Activated CD4-positive, alpha-beta T cell treated with anti-CD3 and anti-CD28 coated beads, Interleukin-2, amount 50 U/mL, for 16 hours (primary cell): ENCODE data around the gene SERPINB5.

Experiments
- DNase-seq: peaks from one replicate; pipeline ENCODE4 v3.0.0-alpha.2; 2020

SERPINB5 gene

GRCh38 chr18:63472380-63472779 lies 4.4 kb upstream of the SERPINB5 start:
- peak; percentile 5 for DNase-seq

- no peak for DNase-seq
Measured at GRCh38 chr18:63477200-63477599, 442 bp downstream of the SERPINB5 start.

DNA sequence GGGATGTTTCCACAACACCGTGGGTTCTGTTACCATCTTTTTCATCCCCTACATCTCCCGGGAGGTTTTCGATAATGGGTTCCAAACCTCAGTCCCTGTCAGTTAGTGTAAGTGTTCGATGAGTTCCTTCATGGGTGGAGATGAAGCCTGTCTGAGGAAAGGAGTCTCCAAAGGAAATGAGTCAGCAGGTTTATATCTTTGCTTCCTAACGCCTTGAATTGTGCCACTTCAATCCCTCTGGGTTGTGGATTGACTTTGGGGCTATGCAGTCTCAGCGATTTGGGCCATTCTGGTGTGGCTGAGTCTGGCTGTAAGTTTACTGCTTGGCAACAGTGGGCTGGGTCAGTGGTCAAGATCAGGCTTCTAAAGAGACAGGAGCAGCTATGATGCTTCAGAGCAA lies 1.2 kb downstream of the SERPINB5 start:
- DNase-seq: no peak

- DNase-seq: no peak
Measured at GRCh38 chr18:63479826-63480225, 3.1 kb downstream of the SERPINB5 start.

DNA sequence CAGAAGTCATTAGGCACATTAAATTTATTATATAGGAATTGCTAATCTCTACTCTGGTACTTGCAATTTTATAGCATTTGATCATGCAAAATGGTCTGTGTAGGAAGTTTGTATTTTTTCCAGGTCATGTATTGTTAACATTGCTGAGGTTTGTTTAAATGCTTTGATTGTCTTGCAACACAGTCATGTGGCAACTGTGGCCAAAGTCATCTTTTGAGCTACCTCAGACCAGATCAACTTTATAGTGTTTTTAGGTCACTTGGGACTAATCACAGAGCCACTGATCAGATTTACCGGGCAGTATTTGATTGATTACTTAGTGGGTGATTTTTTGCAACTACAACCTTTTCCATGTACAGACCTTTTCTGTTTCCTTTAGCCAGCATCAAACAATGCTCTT lies 3.7 kb downstream of the SERPINB5 start:
- DNase-seq: no peak

- DNase-seq: no peak
Measured at GRCh38 chr18:63480915-63481314, 4.2 kb downstream of the SERPINB5 start.

DNA sequence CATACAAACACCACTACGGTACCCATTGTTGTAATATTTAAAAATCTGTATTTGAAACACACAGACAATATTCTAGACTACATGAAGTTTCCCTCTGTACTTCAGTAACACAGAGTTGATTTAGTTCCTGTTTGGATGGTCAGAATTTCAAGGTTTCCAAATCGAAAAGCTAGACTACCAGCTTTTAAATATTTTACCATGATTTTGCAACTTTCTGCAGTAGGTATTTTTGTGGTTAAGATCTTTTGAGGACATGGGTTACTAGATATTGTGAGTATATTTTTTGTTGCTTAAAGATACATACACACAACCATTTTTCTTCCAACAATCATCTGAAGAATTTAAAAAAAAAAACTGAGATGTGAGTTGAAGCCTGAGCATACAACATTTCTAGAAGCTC lies 10.9 kb downstream of the SERPINB5 start:
- no peak for DNase-seq

DNA sequence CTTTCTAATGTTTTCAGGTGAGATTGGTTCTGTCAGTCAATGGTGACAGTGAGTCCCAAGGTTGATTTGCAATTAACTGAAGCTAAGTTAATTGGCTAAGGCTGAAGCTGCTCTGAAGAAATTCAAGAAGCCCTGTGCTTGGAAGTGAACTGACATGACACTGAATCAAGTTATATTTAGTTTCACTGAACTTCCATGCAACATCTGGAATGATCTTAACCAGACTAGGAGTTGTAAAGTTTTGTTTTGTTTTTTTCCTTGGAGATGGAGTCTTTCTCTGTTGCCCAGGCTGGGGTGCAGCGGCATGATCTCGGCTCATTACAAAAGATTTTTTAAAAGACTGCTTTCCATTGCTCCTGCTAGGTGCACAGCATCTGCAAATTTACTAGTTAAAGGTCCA lies 11.4 kb downstream of the SERPINB5 start:
- no peak for DNase-seq

DNA sequence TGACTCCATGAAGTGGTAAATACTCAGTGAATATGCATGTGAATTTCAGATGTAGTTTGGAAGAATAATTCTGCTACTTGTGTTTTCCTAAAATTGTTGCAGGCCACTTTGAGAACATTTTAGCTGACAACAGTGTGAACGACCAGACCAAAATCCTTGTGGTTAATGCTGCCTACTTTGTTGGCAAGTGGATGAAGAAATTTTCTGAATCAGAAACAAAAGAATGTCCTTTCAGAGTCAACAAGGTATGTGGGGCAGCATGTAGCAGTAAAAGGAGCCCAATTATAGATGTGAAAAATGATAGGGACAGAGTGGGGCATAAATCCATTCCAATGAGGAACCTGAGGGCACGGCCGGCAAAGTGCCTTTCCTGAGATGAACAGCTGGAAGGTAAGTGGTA lies 16.1 kb downstream of the SERPINB5 start:
- DNase-seq: no peak

- DNase-seq: no peak
Measured at GRCh38 chr18:63495675-63496074, 18.9 kb downstream of the SERPINB5 start.

GRCh38 chr18:63505566-63506335 lies 29.0 kb downstream of the SERPINB5 start:
- DNase-seq: peak; percentile 33

DNA sequence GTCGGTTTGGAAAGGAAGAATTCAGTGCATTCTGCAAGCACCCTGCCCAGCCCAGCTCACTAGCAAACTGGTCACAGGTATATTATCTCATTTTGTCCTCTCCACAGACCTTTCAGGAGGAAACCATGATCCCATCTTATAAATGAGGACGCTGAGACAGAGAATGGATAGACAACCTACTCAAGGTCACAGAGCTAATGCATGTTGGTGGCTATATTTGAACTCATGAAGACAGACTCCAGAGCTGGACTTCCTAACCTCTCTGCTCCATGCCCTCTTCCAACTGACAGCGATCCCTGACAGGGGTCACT lies 29.5 kb downstream of the SERPINB5 start:
- no peak for DNase-seq

DNA sequence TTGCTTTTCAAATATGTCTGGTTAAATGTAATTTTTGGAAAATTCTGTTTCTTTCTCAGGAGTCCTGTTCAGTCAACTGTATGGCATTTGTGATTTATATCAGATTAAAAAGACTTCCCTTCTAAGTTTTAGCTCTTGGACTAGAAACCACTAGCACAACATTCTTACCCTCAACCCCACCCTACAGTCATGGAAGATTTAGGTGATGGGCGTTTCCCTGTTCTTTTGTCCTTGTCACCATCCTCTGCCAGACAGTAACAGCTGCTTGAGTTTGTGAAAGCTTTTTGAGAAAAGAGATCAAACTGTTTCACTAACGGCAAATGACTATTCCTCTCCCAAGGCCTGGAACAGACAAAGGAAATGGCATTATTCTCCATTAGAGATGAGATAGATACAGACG lies 31.8 kb downstream of the SERPINB5 start:
- no peak for DNase-seq

DNA sequence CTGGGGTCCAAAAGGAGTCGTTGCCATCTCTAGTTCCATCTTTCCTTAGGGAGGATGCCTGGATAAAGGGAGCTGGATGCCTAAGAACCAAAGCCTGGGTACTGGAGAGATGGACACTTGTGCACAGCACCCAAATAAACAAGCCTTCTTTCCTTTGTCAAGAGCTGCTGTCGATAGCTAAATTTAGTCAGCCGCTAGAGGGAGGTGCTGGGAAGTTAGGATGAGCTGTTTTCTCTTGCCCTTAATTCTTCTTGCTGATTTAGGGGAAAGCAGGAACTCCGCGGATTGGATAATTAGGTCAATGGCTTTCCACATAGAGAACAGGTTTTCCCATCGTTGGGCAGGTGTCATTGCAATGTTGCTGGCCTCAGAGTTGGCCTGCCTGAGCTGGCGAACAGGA lies 34.5 kb downstream of the SERPINB5 start:
- peak; percentile 23 for DNase-seq

- no peak for DNase-seq
Measured at GRCh38 chr18:63514326-63514725, 37.6 kb downstream of the SERPINB5 start.

DNA sequence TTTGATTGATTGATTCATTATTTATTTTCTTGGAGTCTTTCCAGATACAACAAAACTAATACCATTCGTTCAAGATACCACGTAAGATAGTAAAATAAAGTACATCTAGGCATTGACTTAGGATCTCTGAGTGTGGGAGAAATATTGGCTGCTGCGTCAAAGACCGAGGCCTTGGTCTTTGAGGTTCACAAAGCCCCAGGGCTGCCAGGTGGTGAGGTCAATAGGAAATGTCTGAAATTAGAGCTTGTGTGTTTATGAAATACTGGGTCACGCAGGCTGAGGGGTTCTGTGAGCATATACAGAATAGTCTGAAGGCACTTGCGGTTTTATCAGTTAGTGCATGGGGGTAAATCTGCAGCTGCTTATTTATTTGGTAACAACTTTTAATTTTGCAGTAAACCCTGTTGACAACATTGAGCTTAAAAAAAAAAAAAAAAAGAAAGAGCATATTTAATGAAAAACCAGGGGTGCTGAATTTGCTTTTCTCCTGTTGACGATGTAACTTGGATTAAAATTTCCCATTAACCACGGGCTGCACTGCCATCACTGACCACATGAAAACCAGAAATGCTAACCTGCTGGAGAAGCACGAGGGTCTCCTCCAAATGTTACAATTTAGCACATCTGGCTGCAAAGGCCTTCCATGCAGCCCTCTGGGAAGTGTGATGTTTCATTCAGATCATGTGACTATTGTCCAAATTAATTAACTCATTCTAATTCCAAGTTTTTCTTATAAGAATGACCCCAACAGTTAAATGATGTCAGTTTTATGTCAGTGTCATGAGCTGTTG lies 38.3 kb downstream of the SERPINB5 start:
- DNase-seq: no peak

- no peak for DNase-seq
Measured at GRCh38 chr18:63515801-63516200, 39.0 kb downstream of the SERPINB5 start.

- peak; percentile 73 for DNase-seq
Measured at GRCh38 chr18:63518178-63519012, 41.6 kb downstream of the SERPINB5 start.

DNA sequence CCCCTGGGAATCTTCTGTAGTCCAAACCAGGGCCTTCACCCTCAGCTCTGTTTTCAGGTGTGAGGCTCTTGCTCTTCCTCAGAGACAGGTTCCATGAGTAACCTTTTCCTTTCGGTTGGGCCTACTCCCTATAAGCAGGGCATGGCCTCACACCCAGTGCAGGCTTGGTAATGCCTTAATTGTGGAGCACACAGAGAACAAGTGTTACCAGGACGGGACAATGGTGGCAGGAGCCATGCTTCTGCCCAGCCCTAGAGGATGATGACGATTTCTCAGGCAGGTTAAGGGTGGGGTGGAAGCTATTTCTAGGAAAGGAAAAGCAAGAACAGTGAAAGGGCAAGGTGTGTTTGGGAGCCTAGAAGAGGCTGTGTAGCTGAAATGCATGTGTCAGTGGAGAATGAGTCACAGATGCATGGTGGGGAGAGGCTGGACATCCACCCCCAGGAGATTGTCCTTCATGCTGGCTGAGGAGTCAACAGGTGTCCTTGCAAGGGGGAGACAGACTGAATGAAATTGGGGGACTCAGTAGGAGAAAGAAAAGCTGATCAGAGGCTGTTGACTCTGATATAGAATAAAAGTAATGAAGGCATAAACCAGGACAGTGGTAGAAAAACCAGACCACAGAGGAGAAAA lies 43.4 kb downstream of the SERPINB5 start:
- no peak for DNase-seq

DNA sequence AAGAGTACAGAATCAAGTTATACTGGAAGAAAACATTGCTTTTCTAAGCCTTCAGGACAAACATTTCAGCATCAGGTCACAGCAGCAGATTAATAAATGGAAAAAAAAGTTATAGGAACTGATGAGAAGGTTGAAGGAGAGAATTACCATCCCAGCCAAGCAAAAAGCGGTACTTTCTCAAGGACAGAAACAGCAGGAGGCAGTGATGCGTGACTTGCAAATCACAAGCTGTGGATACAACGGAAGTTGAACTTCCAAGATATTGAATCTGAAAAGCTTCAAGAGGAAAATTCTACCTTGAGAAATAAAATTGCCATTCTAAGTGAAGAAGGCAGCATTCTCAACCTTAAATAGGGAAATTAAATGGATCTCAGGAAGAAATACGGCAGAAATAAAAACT lies 46.9 kb downstream of the SERPINB5 start:
- no peak for DNase-seq

- DNase-seq: no peak
Measured at GRCh38 chr18:63527251-63527650, 50.5 kb downstream of the SERPINB5 start.

GRCh38 chr18:63528863-63529492 lies 52.2 kb downstream of the SERPINB5 start:
- no peak for DNase-seq

DNA sequence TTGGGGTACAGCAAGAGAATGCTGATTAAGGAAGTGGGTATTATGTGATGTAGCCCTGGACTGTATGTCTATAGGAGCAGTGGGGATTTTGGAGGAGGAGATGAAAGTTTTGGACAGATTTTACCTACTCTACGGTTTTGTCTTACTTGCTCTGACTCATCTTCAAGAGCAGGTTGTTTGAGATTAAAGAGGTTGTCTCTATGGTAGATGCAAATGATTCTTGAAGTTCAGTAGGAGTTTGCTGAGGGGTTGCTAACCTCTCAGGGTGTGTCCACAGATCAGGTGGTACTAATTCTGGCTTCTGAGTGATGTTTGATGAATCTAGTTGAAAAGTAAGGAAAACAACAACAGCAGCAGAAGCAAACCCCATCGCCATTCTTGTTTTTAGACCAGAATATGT lies 55.7 kb downstream of the SERPINB5 start:
- DNase-seq: no peak
